SK-N-SH treated with all-trans-retinoic acid at 6 μM for 48 hours (cell line): ENCODE data around the gene RSAD2.

Experiments used
- CSDC2 ChIP-seq: fragments of 250-450 bp; sonication (Bioruptor Pico); IDR thresholded peaks from 2 replicates; pipeline ENCODE4 v1.5.0; 2020; ENCODE audit warnings: mild to moderate bottlenecking, moderate library complexity
- PATZ1 ChIP-seq: fragments of 250-450 bp; sonication (Bioruptor Pico); IDR thresholded peaks from 2 replicates; pipeline ENCODE4 v1.8.0; 2020; ENCODE audit warnings: mild to moderate bottlenecking, moderate library complexity, borderline replicate concordance
- TOX ChIP-seq: fragments of 250-450 bp; sonication (Bioruptor Pico); IDR thresholded peaks from 2 replicates; pipeline ENCODE4 v1.8.0; 2021; ENCODE audit warnings: mild to moderate bottlenecking, moderate library complexity, borderline replicate concordance
- ZFP3 ChIP-seq: fragments of 250-450 bp; sonication (Bioruptor Pico); IDR thresholded peaks from 2 replicates; pipeline ENCODE4 v1.5.0; 2020; ENCODE audit warnings: mild to moderate bottlenecking, moderate library complexity
- ZFP30 ChIP-seq: fragments of 450-650 bp; formaldehyde crosslinking; IDR thresholded peaks from 2 replicates; pipeline ENCODE4 v1.5.0; 2022; ENCODE audit warnings: mild to moderate bottlenecking, moderate library complexity
- ZNF70 ChIP-seq: fragments of 450-650 bp; formaldehyde crosslinking; IDR thresholded peaks from 2 replicates; pipeline ENCODE4 v1.5.0; 2020; ENCODE audit warnings: mild to moderate bottlenecking, moderate library complexity

- TF ChIP-seq ZFP30 (CRISPR knock-in tag) (no peak), CSDC2 (CRISPR knock-in tag) (no peak), ZNF70 (CRISPR knock-in tag) (no peak), ZFP3 (CRISPR knock-in tag) (no peak), TOX (CRISPR knock-in tag) (no peak), PATZ1 (no peak)
Observed at GRCh38 chr2:6874032-6874431, 3.5 kb upstream of the RSAD2 start.
